LHCN-M2 (cell line): ENCODE results near the gene LGALS7. TPM values are rescaled to one million over a fixed set of nuclear protein-coding genes. Genes with fewer than 3 reads are reported as not detected.
A peak's percentile ranks its signal among the peaks of the same experiment; 100 is the strongest.
"Not testable (repeated sequence)": the region's sequence is repeated elsewhere in the genome, so short reads cannot be mapped to it uniquely, and the experiment has no call there.

Experiments
- DNase-seq: peaks from one replicate; pipeline ENCODE4 v3.0.0-alpha.2; 2012; ENCODE audit warnings: low read depth
- total RNA-seq: library from RNA; depleted of rRNA; stranded (reverse); fragments of >200 nt; gene quantifications from 2 replicates; pipeline ENCODE4 v1.2.3, GENCODE V29; 2014

LGALS7 gene
- total RNA-seq, 1 experiment from 2014 or later, result not detected

DNA sequence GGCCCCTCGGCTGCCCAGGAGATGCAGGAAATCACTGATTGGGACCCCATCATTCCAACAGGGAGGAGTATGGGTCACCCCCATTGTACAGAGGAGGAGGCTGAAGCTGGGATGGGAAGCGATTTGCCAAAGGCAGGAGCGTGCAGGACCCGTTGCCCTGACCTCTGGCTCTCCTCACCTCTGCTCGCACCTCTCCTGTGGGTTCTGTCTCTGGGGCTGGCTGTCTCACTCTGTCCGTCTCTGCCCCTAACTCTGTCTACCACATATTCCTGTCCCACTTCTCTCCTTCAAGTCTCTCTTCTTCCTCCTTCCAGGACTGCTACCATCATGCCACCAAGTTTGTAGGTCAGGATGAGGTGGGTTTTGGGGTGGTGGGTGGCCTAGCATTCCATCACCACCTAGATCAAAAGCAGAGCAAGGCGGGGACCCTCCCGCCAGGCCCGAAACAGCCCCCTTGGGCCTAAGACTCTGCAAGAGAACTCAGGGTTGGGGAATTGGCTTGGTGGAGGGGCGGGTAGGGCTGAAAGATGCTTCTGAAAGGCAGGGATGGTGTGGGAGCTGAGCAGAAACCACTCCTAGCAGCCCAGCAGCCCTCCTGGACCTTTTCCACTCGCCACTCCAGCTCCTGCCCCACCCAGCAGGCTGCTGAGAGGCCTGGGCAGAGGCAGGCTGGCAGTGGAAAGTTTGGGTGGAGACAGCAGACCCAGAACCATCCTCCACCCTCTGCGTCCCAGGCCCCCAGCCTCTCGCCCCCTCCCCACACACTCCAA lies 1.0 kb upstream of the LGALS7 start:
- DNase-seq, result no peak

DNA sequence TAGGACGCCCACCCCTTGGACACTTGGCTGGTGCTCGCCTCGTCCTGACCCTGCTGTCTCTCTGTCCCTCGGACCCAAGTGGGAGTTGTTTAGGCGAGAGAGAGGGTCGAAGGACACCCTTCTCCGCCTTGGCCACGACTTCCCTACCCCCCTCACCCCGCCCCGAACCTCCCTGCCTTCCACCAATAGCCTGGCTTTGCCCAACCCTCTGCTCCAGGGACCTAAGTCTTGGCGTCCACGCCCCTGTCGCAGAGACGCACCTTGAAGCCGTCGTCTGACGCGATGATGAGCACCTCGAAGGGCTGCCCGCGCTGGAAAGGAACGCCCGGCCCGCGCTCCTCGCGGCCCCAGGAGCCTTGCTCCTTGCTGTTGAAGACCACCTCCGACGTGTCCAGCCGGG lies 1.7 kb downstream of the LGALS7 start:
- DNase-seq, result not testable (repeated sequence)

DNA sequence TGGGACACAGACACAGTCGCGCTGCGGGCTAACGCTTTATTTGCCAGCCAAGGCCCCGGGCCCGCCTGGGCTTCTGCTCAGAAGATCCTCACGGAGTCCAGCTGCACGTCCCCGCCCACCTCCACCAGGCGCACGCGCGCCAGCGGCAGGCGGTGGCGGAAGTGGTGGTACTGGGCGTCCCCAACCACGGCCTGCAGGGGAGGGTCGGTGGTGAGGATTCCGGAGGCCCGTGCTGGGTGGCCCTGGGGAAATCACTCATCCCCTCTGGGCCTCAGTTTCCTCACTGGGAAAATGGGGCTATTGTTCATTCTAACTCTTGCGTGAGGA lies 2.4 kb downstream of the LGALS7 start:
- not testable (repeated sequence) for DNase-seq

DNA sequence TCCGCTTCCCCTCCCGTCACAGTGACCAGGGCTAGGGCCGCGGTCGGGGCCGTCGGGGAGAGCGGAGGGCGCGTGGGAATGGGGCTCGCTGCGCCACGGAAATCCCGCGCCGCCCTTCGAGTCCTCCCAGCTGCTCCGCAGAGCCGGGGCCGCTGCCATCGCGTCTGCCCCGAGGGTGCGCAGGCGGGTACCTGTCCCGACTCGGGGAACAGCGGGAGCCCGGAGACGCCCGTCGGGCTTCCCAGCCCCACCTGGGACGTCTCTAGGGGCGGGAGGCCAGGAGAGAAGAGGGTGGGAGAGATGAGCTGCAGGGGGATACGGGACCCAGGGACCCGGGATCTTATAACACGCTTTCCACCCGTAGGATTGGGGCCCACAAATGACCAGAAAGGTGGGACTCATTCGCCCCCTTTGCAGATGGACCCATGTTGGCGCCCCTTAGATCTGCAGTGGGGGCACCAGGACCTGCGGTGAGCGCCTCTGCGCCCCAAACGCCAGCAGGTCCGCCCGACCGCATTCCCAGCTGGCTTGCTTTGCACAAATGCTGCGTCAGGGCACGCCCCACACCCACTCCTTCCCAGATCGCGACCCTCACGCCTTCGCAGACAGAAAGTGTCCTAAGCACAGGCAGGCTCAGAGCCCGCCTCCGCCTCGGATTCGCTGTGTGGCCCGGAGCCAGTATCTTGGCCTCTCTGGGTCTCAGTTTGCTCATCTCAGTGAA lies 2.9 kb downstream of the LGALS7 start:
- DNase-seq, result not testable (repeated sequence)

DNA sequence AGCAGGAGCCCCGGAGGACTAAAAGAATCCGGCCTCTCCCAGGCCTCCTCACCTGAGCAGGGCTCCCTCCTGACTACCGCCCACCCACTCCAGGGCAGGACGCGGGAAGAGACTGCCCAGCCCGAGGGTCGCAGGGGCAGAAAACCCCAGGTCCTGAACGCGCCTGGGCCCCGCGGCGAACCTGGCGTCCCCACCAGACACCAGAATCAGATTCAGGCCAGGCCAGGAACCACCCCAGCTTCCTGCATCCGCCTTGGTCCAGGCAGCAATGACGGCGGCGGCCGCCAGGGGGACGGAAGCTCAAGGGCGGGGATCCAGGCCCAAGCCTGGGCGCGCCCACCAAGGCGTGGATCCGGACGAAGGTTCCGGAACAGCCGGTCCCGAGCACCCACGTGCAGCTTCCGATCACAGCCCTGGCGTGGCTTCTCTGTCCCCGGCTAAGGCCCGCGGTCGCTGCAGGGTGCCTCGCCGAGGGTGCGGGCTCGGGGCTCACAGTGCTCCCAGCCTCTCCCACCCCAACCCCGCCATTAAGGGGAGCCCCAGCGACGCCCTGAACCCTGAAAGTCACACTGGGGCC lies 3.6 kb downstream of the LGALS7 start:
- DNase-seq, result peak; percentile 33

DNA sequence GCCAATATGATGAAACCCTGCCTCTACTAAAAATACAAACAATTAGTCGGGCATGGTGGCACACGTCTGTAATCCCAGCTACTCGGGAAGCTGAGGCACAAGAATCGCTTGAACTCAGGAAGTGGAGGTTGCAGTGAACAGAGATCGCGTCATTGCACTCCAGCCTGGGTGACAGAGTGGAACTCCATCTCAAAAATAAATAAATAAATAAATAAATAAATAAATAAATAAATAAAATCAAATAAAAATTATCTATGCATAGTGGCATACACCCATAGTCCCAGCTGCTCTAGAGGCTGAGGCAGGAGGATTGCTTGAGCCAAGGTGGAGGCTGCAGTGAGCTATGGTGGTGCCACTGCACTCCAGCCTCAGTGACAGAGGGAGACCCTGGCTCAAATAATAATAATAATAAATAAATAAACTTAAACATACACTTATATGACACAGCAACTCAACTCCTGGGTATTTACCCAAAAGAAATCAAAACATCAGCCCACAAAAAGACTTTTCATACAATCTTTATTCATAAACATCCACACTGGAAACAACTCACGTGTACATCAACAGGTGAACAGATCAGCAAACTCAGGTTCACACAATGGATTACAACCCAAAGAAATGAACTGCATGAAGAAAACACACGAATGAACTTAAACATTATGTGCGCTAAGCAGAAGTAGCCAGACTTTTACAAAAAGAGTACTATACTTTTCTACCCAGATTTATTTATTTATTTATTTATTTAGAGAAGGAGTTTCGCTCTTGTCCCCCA lies 6.9 kb downstream of the LGALS7 start:
- DNase-seq, result no peak

DNA sequence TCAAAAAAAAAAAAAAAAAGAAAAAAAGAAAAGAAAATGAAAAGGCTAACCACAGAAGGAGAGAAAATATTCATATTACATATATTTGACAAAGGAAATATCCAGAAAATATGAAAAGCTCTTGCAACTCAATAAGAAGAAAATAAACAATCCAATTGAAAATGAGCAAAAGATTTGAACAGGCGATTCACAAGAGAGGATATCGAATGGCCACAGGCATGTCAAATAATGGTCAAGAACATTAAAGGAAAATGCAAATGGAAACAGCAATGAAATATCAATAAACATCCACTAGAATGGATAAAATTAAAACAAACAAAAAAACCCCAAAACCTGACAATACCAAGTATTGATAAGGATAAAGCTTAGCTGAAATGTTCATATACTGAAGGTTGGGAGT lies 8.1 kb downstream of the LGALS7 start:
- DNase-seq, result no peak

DNA sequence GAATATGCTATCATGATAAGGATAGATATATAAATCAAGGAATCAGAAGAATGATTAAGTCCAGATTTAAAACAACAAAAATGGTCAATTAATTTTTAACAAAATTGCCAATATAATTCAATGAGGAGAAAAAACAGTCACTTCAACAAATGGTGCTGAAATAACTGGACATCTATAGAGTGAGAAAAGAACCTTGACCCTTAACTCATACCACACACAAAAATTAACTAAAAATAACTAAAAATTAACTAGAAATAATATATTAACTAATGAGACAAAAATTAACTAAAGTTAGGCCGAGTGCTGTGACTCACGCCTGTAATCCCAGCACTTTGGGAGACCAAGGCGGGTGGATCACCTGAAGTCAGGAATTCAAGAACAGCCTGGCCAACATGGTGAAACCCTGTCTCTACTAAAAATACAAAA lies 9.5 kb downstream of the LGALS7 start:
- no peak for DNase-seq

DNA sequence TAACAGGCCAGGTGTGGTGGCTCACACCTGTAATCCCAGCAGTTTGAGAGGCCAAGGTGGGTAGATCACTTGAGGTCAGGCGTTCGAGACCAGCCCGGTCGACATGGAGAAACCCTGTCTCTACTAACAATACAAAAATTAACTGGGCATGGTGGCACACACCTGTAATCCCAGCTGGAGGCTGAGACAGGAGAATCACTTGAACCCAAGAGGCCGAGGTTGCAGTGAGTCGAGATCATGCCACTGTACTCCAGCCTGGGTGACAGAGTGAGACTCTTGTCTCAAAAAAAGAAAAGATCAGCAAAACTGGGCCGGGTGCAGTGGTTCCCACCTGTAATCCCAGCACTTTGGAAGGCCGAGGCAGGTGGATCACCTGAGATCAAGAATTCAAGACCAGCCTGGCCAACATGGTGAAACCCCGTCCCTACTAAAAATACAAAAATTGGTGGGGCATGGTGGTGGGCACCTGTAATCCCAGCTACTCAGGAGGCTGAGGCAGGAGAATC lies 11.4 kb downstream of the LGALS7 start:
- DNase-seq, result not testable (repeated sequence)

DNA sequence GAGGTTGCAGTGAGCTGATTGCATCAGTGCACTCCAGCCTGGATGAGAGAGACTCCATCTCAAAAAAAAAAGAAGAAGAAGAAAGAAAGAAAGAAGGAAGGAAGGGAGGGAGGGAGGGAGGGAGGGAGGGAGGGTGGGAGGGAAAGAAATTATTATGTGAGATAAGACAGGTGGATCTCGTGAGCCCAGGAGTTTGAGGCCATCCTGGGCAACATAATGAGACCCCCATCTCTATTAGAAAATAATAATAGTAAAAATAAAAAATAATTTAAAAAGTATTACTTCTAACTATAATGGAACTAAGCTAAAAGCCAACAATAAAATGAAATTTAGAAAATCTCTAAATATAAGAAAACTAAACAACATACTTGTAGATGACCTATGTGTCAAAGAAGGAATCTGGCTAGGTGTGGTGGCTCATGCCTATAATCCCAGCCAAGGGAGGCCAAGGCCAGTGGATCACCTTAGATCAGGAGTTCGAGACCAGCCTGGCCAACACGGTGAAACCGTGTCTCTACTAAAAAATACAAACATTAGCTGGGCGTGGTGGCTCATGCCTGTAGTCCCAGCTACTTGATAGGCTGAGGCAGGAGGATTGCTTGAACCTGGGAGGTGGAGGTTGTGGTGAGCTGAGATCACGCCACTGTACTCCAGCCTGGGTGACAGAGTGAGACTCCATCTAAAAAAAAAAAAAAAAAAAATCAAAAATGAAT lies 12.4 kb downstream of the LGALS7 start:
- DNase-seq, result not testable (repeated sequence)

DNA sequence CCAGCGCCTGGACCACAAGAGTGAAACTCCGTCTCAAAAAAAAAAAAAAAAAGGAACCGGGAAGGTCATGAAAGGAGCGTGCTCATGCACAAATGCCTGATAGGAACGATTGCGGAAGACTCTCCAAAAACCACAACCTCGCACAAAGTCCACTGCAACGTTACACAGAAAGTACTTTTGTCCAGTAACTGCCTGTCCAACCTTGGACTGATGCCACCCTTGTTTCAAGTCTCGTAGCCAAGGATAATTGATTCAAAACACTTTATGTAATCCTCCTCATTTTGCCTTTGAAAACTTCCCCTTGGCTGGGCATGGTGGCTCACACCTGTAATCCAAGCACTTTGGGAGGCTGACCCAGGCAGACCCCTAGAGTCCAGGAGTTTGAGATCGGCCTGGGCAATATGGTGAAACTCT lies 13.7 kb downstream of the LGALS7 start:
- no peak for DNase-seq

DNA sequence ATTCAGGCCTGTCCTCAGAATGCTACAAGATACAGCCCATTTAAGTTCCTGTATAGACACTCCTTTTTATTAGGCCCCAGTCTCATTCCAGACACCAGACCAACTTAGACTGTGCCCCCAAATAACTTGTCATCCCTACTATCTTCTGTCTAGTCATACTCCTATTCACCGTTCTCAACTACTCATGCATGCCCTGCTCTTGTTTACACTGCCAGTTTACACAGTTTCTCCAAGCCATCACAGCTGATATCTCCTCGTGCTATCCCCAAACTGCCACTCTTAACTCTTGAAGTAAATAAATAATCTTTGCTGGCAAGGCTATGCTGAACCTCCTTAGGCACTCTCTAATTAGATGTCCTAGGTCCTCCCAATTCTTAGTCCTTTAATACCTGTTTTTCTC lies 19.1 kb downstream of the LGALS7 start:
- DNase-seq, result not testable (repeated sequence)

DNA sequence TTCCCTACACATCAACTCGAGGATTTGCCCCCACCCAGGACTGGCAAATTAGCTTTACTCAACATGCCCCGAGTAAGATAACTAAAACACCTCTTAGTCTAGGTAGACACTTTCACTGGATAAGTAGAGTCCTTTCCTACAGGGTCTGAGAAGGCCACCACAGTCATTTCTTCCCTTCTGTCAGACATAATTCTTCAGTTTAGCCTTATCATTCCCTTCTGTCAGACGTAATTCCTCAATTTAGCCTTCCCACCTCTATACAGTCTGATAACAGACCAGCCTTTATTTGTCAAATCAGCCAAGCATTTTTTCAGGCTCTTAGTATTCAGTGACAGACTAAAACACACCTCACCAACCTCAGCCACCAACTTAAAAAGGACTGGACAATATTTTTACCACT lies 19.5 kb downstream of the LGALS7 start:
- not testable (repeated sequence) for DNase-seq

DNA sequence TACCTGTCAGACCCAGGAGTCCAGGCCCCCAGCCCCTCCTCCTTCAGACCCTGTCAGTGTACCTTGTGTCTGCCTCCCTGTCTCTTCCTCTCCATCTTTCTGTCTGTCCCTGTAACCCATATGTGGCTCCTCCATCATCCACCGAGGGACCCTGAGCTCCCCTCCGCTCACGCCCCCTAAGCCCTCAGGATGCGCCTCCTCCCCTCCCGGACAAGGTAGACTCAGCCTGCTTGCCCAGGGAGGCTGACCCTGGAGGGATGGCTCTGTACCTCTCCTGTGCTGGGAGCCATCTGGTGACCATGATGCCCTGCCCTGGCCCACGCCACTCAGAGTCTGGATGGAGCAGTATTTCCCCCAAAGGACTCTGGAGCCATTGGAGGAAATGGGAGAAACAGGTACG lies 28.0 kb downstream of the LGALS7 start:
- no peak for DNase-seq

DNA sequence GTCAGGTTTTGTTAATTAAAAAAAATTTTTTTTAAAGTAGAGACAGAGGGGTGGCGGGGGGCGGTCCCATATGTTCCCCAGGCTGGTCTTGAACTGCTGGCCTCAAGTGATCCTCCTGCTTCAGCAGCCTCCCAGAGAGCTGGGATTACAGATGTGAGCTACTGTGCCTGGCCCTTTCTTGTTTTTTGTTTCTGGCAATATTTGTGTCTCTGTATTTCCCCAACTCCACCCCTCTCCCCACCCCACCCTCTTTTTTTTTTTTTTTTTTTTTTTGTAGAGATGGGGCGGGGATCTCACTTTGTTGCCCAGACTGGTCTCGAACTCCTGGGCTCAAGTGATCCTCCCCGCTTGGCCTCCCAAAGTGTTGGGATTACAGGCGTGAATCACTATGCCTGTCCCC lies 28.4 kb downstream of the LGALS7 start:
- no peak for DNase-seq

DNA sequence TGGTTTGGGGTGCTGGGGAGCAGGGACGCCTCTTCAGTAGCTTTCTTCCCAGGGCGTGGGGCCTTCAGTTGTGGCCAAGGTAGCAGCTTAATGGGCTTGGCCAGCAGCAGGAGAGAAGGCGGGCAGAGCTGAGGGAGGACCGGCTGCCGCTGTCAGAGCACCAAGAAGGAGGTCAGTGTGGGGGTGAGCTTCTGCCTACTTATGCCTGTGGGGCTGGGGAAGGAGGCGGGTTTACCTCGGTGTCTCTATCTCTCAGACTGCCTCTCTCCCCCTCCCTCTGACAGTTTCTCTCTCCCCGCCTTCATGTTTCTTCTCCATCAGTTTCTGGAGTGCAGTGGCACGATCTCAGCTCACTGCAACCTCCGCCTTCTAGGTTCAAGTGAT lies 29.0 kb downstream of the LGALS7 start, which contains the start of gene CAPN12:
CAPN12 (minus strand) TSS at position 177 of the 384 bp plus-strand sequence. CDS start 309 bp downstream, outside the sequence.
- DNase-seq, result no peak

DNA sequence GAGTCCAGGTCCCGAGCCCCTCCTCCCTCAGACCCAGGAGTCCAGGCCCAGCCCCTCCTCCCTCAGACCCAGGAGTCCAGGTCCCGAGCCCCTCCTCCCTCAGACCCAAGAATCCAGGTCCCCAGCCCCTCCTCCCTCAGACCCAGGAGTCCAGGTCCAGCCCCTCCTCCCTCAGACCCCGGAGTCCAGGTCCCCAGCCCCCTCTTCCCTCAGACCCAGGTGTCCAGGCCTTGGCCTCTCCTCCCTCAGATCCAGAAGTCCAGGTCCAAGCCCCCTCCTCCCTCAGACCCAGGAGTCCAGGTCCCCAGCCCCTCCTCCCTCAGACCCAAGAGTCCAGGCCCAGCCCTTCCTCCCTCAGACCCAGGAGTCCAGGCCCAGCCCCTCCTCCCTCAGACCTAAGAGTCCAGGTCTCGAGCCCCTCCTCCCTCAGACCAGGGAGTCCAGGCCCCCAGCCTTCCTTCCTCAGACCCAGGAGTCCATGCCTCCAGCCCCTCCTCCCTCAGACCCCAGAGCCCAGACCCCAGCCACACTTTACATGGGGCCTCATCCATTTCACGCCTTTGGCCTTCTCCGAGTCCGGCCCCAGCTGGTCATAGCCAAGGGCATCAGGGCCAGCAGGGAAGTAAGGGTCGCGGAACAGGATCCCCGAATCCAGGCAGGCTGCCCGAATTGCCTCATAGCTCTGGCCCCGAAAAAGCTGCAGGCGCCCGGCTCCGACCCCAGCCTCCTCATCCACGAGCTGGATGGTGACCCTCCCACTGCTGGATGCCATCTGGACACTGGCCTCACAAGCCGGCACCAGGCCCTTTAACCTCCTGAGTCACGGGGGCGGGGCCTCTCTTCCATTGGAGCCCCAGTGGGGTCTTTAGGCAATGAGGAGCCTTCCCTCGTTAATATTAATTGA lies 29.7 kb downstream of the LGALS7 start:
- no peak for DNase-seq

DNA sequence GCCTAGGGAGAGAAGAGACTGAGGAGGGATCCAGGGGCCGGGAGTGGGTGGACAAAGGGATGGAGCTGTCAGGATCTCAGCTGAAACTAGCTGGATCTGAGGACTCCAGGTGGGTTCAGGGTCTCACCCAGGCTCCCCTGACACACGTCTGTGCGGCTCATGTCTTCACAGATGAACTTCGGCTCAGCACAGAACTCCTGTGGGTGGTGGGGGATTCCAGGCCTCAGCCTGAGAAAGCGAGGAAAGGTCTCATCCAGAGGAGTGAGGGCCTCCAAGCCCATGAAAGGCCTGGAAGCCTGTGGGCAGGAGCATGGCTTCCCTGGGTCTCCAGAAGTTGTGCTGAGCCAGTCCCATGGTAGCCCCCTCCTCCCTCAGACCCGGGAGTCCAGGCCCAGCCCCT lies 30.4 kb downstream of the LGALS7 start:
- DNase-seq, result no peak

DNA sequence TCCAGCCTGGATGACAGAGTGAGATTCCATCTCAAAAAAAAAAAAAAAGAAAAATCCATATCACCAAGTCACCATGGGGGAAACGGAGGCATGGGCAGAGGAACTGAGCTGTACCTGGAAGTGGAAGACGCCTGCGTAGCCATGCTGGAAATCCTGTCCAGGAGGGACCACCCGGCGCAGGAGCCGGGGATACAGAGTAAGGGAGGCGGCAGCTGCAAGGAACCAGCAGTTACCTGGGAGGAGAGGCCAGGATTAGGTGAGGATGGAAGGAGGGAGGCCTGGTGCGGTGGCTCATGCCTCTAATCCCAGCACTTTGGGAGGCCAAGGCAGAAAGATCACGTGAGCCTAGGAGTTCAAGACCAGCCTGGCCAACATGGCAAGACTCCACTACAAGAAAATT lies 31.0 kb downstream of the LGALS7 start:
- DNase-seq, result no peak

DNA sequence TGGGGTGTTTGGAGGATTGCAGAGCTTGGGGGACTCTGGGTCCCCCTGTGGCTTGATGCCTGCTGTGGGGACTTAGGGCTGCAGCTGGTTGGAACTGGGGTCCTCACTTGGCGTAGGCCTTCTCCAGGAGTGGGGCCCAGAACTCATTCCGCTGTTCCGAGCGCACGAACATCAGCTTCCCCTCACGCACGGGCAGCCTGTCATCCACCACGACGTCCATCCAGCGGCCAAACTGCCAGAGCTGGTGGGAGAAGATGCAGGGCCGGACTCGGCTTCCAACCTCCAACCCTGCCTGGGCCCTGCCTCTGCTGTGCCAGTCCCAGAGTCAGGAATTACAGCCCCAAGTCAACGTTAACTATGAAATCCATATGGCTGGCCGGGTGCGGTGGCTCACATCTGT lies 31.6 kb downstream of the LGALS7 start:
- no peak for DNase-seq
